ENCODE results near the gene THADA. TPM values are rescaled to one million over a fixed set of nuclear protein-coding genes. Genes with fewer than 3 reads are reported as not detected.

Gene THADA
- total and polyA plus RNA-seq, 7 donors: 4.4 to 35.2 (median 20.2) TPM

DNA sequence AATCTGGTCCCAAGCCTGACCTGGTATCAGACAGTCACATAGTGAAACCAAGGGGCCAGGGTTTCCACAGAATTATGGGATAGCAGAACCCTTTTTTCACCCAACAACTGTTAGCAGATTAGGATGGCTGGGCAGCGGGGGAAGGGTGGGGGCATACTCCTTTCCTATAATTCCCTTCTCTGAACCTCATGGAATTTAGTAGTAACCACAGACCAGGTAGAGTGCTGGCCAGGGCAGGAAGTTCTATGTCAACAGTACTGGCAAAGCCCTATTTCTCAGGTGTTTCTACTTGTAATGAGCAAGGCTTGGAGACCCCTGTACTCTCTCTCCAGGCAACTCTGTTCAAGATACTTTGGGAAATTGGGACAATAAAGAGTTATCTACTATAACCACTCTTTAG lies 174.6 kb downstream of the THADA start:
- TF ChIP-seq, protein P1, sequence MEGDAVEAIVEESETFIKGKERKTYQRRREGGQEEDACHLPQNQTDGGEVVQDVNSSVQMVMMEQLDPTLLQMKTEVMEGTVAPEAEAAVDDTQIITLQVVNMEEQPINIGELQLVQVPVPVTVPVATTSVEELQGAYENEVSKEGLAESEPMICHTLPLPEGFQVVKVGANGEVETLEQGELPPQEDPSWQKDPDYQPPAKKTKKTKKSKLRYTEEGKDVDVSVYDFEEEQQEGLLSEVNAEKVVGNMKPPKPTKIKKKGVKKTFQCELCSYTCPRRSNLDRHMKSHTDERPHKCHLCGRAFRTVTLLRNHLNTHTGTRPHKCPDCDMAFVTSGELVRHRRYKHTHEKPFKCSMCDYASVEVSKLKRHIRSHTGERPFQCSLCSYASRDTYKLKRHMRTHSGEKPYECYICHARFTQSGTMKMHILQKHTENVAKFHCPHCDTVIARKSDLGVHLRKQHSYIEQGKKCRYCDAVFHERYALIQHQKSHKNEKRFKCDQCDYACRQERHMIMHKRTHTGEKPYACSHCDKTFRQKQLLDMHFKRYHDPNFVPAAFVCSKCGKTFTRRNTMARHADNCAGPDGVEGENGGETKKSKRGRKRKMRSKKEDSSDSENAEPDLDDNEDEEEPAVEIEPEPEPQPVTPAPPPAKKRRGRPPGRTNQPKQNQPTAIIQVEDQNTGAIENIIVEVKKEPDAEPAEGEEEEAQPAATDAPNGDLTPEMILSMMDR (IDR thresholded peaks at IDR 0.05): no peak
- no peak for TF ChIP-seq POLR2AphosphoS5 (IDR thresholded peaks at IDR 0.05)
- no peak for TF ChIP-seq POLR2A (IDR thresholded peaks at IDR 0.05)
- TF ChIP-seq EP300 (IDR thresholded peaks at IDR 0.05): no peak
- no peak overlapping the region for H3K27ac ChIP-seq
- H3K9me3 ChIP-seq: no peaks in the 10 kb centered on the region
- intact Hi-C loops (cut with DNase I): no loop called here
- no peaks in the 10 kb centered on the region for H3K27me3 ChIP-seq
- no peak for DNase-seq
- 98% methylated on average over 1 of the region's 1 CpG for WGBS, 2 donors
- peaks cover 0 to 58% (median 38%) of the 10 kb centered on the region in 4 donors for H3K4me1 ChIP-seq
- H3K4me3 ChIP-seq: no peak overlapping the region
- H3K36me3 ChIP-seq: no peaks in the 10 kb centered on the region

DNA sequence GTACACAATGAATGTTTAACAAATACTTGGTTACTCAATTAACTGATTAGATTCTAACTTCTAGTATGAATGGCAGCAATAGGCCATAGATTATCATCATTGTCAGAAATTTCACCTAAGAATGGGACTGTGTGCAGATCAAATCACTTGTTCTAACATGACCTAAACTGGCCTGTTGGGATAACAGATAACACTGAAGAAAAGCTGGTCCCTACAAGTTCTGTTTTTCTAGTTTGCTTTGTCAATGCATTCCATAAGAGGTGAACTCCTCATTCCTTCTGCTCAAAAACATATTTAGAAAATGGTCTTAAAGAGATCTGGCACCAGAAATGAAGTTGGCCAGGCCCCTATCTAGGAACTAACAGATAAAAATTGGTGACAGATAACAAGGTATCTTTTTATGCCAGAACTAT lies 175.4 kb downstream of the THADA start:
- TF ChIP-seq, protein P1 (IDR thresholded peaks at IDR 0.05): no peak
- no peak for TF ChIP-seq EP300 (IDR thresholded peaks at IDR 0.05)
- TF ChIP-seq POLR2A (IDR thresholded peaks at IDR 0.05): no peak
- no peak for TF ChIP-seq POLR2AphosphoS5 (IDR thresholded peaks at IDR 0.05)
- Histone ChIP-seq H3K4me3 (no peak overlapping the region), H3K36me3 (no peaks in the 10 kb centered on the region), H3K27ac (no peak overlapping the region), H3K27me3 (no peaks in the 10 kb centered on the region), H3K9me3 (no peaks in the 10 kb centered on the region), H3K4me1 (peaks cover 0 to 58% (median 37%) of the 10 kb centered on the region in 4 donors)
- no peak for DNase-seq
- intact Hi-C loops (cut with DNase I): no loop called here

DNA sequence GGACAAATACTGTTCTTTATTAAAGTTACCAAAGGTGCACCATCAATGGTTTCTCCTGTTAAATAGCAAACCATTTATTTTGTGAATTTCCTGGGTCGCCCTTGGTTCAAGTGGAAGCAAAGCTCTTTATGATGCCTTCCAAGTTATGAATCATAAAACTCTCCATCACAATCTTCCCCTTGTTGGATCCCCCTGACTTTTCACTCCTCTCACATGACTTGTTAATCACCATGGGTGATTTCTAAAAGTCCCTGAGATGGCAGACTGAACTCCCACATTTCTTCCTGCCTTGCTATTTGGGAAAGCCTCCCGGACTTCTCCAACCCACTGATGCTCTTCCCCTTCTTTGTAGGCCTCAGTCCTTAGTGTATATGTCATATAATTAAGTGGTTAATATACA lies 176.0 kb downstream of the THADA start:
- no peak for TF ChIP-seq POLR2AphosphoS5 (IDR thresholded peaks at IDR 0.05)
- TF ChIP-seq POLR2A (IDR thresholded peaks at IDR 0.05): no peak
- no peak for TF ChIP-seq EP300 (IDR thresholded peaks at IDR 0.05)
- TF ChIP-seq, protein P1 (IDR thresholded peaks at IDR 0.05): no peak
- Histone ChIP-seq H3K4me1 (peaks cover 0 to 58% (median 37%) of the 10 kb centered on the region in 4 donors), H3K9me3 (no peaks in the 10 kb centered on the region), H3K27ac (no peak overlapping the region), H3K36me3 (no peaks in the 10 kb centered on the region), H3K27me3 (no peaks in the 10 kb centered on the region), H3K4me3 (no peak overlapping the region)
- intact Hi-C loops (cut with DNase I): no loop called here
- DNase-seq: no peak
- WGBS, 2 donors: 93 to 96% methylated on average over 2 of the region's 2 CpGs

DNA sequence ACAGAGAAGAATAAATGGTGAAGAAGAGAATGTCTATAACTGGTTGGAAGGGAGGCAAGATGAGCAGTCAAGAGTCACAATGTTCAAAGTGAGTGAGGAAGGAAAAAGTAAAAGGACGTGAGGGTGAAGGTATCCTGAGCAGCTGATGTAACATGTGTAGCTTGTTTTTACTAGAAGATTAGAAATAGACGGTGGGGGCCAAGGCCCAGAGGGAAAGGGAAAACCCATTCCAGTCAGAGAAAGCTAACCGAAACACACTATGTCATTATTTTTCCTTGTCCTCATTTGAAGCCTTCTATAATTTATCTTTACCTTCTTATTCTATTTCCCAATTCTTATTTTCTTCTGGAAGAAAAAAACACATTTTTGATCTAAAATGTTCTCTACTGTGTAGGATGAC lies 176.6 kb downstream of the THADA start:
- no peak for TF ChIP-seq POLR2A (IDR thresholded peaks at IDR 0.05)
- TF ChIP-seq EP300 (IDR thresholded peaks at IDR 0.05): no peak
- TF ChIP-seq, protein P1 (IDR thresholded peaks at IDR 0.05): no peak
- no peak for TF ChIP-seq POLR2AphosphoS5 (IDR thresholded peaks at IDR 0.05)
- Histone ChIP-seq H3K9me3 (no peaks in the 10 kb centered on the region), H3K4me1 (peaks cover 0 to 58% (median 36%) of the 10 kb centered on the region in 4 donors), H3K27ac (no peak overlapping the region), H3K36me3 (no peaks in the 10 kb centered on the region), H3K4me3 (no peak overlapping the region), H3K27me3 (no peaks in the 10 kb centered on the region)
- no peak for DNase-seq
- 94% methylated on average over 3 of the region's 3 CpGs for WGBS, 2 donors
- intact Hi-C loops (cut with DNase I): no loop called here

DNA sequence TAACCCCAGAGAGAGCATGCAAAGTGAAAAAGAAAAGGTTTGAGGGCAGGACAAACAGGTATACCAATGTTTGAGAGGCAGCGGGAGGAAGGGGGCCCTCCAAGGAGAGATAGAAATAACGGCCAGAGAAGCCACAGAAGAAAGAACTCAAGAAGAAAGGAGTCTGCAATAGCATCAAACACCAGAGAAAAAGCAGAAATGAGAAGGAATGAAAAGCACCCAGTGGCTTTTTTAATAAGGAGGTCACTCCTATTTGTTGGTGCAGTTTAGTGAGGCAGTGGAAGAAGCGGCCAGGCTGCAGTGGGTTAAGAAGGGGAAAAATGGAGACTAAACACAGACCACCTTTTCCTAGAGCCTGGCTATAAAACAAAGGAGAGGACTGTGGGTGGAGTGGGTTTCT lies 177.2 kb downstream of the THADA start:
- no peaks in the 10 kb centered on the region for H3K36me3 ChIP-seq
- intact Hi-C loops (cut with DNase I): no loop called here
- H3K4me1 ChIP-seq: peaks cover 0 to 57% (median 34%) of the 10 kb centered on the region in 4 donors
- no peaks in the 10 kb centered on the region for H3K27me3 ChIP-seq
- DNase-seq: no peak
- H3K4me3 ChIP-seq: no peak overlapping the region
- 86 to 91% methylated on average over 3 of the region's 3 CpGs for WGBS, 2 donors
- H3K27ac ChIP-seq: no peak overlapping the region
- no peak for TF ChIP-seq POLR2A (IDR thresholded peaks at IDR 0.05)
- H3K9me3 ChIP-seq: no peaks in the 10 kb centered on the region
